ENCODE data around the gene NARS2. TPM values are rescaled to one million over a fixed set of nuclear protein-coding genes. Genes with fewer than 3 reads are reported as not detected.
"Not testable (repeated sequence)": the region's sequence is repeated elsewhere in the genome, so short reads cannot be mapped to it uniquely, and the experiment has no call there.

NARS2 gene
- total and polyA plus RNA-seq, 10 of the 15 experiments (the other 5 are each of a cell fraction or from before 2014, with no cell fraction given), result 22.2 to 45.3 (median 36.3) TPM

GRCh38 chr11:78597579-78597978 is 22.9 kb upstream of the NARS2 start:
- H4K20me1 ChIP-seq (ENCODE audit: control insufficient read depth, insufficient read depth); BruUV-seq (replicated peaks); DNase-seq (ENCODE audit: low read depth, low spot score); in situ Hi-C loops (cut with MboI); H3K9ac ChIP-seq (ENCODE audit: control insufficient read depth, insufficient read depth, low read length); ATAC-seq; SMC1A ChIA-PET (ENCODE audit: uncharacterized antibody, unreplicated experiment); H3K27ac ChIP-seq (ENCODE audit: control insufficient read depth, insufficient read depth); H3K4me3 ChIP-seq; intact Hi-C loops (cut with micrococcal nuclease; ENCODE audit: unreplicated experiment); H3K4me1 ChIP-seq (ENCODE audit: control insufficient read depth, insufficient read depth, low read length); H3K79me2 ChIP-seq (ENCODE audit: control insufficient read depth, insufficient read depth, low read length); H2AFZ ChIP-seq (ENCODE audit: control insufficient read depth, low read depth, low read length); CTCF ChIA-PET; POLR2A ChIA-PET; H3K27me3 ChIP-seq (replicated peaks in 1 of 2; ENCODE audit: control insufficient read depth in 2 of 2, insufficient read depth in 2 of 2, low read length in 1 of 2); RAD21 ChIA-PET (ENCODE audit: unreplicated experiment); H3K4me2 ChIP-seq (ENCODE audit: control insufficient read depth, insufficient read depth); FAIRE-seq; H3K36me3 ChIP-seq (ENCODE audit: control insufficient read depth in 2 of 2, insufficient read depth in 2 of 2, low read length in 1 of 2); H3K9me3 ChIP-seq (replicated peaks; ENCODE audit: control insufficient read depth, insufficient read depth, low read length): not testable (repeated sequence)
- WGBS (ENCODE audit: insufficient coverage, insufficient replicate concordance, low lambda C conversion rate, missing lambda C conversion rate), result 58% methylated on average over 2 of the region's 2 CpGs

- DNase-seq (ENCODE audit: low read depth, low spot score) (no peak), FAIRE-seq (no peak), ATAC-seq (no peak)
- POLR2A ChIA-PET, result no interaction called here
- Histone ChIP-seq H3K9me3 (replicated peaks; ENCODE audit: control insufficient read depth, insufficient read depth, low read length) (no peaks in the 10 kb centered on the region), H3K79me2 (ENCODE audit: control insufficient read depth, insufficient read depth, low read length) (no peaks in the 10 kb centered on the region), H3K27ac (ENCODE audit: control insufficient read depth, insufficient read depth) (no peak overlapping the region), H3K27me3 (replicated peaks in 1 of 2; ENCODE audit: control insufficient read depth in 2 of 2, insufficient read depth in 2 of 2, low read length in 1 of 2) (no peaks in the 10 kb centered on the region), H2AFZ (ENCODE audit: control insufficient read depth, low read depth, low read length) (no peak overlapping the region), H3K4me1 (ENCODE audit: control insufficient read depth, insufficient read depth, low read length) (no peaks in the 10 kb centered on the region), H3K4me2 (ENCODE audit: control insufficient read depth, insufficient read depth) (no peak overlapping the region), H3K9ac (ENCODE audit: control insufficient read depth, insufficient read depth, low read length) (no peak overlapping the region), H4K20me1 (ENCODE audit: control insufficient read depth, insufficient read depth) (no peaks in the 10 kb centered on the region), H3K36me3 (ENCODE audit: control insufficient read depth in 2 of 2, insufficient read depth in 2 of 2, low read length in 1 of 2) (no peaks in the 10 kb centered on the region), H3K4me3 (no peak overlapping the region)
- CTCF ChIA-PET, result interaction anchor here (1.7 kb wide), 1 partner anchor 10 kb away, joined by 5 read pairs; no protein-coding TSS in a partner anchor
- intact Hi-C loops (cut with micrococcal nuclease; ENCODE audit: unreplicated experiment), result no loop called here
- 43% methylated on average over 16 of the region's 16 CpGs for WGBS (ENCODE audit: insufficient coverage, insufficient replicate concordance, low lambda C conversion rate, missing lambda C conversion rate)
- SMC1A ChIA-PET (ENCODE audit: uncharacterized antibody, unreplicated experiment), result no interaction called here
- in situ Hi-C loops (cut with MboI), result no loop called here
- BruUV-seq (replicated peaks), result no TSS peak
- RAD21 ChIA-PET (ENCODE audit: unreplicated experiment), result no interaction called here
- TF ChIP-seq PBX3 (IDR thresholded peaks at IDR 0.05; ENCODE audit: insufficient replicate concordance, low read depth, low read length) (no peak), ZNF622 (IDR thresholded peaks at IDR 0.05) (no peak), TCF3 (IDR thresholded peaks at IDR 0.05; ENCODE audit: borderline replicate concordance, insufficient read depth, low read depth, low read length) (no peak), WRNIP1 (IDR thresholded peaks at IDR 0.05; ENCODE audit: borderline replicate concordance, low read depth, low read length) (no peak), FOXK2 (IDR thresholded peaks at IDR 0.05) (no peak), NR2C1 (IDR thresholded peaks at IDR 0.05) (no peak)
Observed at GRCh38 chr11:78595436-78596130, 20.9 kb upstream of the NARS2 start.
